Right lobe of liver (tissue), 4 donors: ENCODE measurements around the gene MGA.

ENCODE experiments used
- POLR2A ChIP-seq: fragments of 450-650 bp; IDR thresholded peaks from one replicate; pipeline ENCODE4 v1.6.1; 2017; ENCODE audit warnings: antibody characterized with exemption, mild to moderate bottlenecking
- TF ChIP-seq, protein P1 (sequence below), 4 donors: fragments of 200-600 bp in 3 of 4; fragments of 450-650 bp in 1 of 4; IDR thresholded peaks; one replicate each; pipeline versions ENCODE4 v1.5.1 to v1.8.0; 2016 to 2022; ENCODE audit warnings: antibody characterized with exemption in 4 of 4, mild to moderate bottlenecking in 2 of 4
- donor health status: DM: no; HTN: no; CAD: no.
- donor health status: DM: no; HTN: no; CAD: no.
- donor health status: DM: no; HTN: yes; CAD: no.

DNA sequence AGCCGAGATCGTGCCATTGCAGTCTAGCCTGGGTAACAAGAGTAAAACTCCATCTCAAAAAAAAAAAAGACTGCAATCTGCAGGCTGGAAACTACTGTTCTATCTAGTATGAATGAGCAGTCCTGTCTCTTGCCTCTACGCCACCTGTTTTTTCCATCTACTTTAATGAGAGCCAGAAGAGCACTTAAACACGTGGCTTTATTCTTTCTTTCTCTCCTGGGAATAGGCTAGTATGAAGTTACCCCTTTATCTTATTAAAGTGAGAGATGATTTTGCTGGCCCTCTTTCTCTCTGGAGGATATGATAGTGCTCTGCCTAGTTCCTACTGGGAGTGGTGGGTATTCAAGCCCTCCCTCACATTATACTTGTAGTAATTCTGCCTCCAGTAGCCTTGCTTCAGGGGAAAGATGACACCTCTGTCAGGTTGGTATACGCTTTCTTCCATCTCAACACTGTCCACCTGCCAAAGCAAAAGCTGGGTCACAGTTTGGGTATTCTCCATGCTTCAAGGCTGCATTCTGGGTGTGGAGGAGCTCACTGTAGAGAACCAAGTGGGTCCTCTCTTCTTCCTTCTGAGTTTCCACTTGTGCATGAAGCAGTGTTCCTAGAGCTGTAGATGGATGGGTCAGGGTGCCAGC lies 131.9 kb downstream of the MGA start:
- TF ChIP-seq, protein P1, sequence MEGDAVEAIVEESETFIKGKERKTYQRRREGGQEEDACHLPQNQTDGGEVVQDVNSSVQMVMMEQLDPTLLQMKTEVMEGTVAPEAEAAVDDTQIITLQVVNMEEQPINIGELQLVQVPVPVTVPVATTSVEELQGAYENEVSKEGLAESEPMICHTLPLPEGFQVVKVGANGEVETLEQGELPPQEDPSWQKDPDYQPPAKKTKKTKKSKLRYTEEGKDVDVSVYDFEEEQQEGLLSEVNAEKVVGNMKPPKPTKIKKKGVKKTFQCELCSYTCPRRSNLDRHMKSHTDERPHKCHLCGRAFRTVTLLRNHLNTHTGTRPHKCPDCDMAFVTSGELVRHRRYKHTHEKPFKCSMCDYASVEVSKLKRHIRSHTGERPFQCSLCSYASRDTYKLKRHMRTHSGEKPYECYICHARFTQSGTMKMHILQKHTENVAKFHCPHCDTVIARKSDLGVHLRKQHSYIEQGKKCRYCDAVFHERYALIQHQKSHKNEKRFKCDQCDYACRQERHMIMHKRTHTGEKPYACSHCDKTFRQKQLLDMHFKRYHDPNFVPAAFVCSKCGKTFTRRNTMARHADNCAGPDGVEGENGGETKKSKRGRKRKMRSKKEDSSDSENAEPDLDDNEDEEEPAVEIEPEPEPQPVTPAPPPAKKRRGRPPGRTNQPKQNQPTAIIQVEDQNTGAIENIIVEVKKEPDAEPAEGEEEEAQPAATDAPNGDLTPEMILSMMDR (IDR thresholded peaks at IDR 0.05), result no peak
- no peak for TF ChIP-seq POLR2A
